Fibroblast of villous mesenchyme (primary cell): ENCODE data around the gene KLHDC7B. TPM values are rescaled to one million over a fixed set of nuclear protein-coding genes. Genes with fewer than 3 reads are reported as not detected.

Source experiments
- DNase-seq: peaks from one replicate; pipeline ENCODE4 v3.0.0-alpha.2; 2010; ENCODE audit warnings: low read depth
- H3K4me3 ChIP-seq: 2 replicates; pipeline ENCODE4 v1.5.1; 2011; ENCODE audit warnings: low read depth, mild to moderate bottlenecking, low read length
- total RNA-seq: library from RNA; depleted of rRNA; stranded (reverse); fragments of >200 nt; gene quantifications from 2 replicates; pipeline ENCODE4 v1.2.3, GENCODE V29; 2012
- TF ChIP-seq, protein P1 (sequence below): IDR thresholded peaks from 2 replicates; pipeline ENCODE4 v1.5.1; 2012; ENCODE audit warnings: low read depth, mild to moderate bottlenecking, low read length; ENCODE audit not compliant: insufficient read depth

Gene KLHDC7B
- total RNA-seq, 1 donor: not detected

DNA sequence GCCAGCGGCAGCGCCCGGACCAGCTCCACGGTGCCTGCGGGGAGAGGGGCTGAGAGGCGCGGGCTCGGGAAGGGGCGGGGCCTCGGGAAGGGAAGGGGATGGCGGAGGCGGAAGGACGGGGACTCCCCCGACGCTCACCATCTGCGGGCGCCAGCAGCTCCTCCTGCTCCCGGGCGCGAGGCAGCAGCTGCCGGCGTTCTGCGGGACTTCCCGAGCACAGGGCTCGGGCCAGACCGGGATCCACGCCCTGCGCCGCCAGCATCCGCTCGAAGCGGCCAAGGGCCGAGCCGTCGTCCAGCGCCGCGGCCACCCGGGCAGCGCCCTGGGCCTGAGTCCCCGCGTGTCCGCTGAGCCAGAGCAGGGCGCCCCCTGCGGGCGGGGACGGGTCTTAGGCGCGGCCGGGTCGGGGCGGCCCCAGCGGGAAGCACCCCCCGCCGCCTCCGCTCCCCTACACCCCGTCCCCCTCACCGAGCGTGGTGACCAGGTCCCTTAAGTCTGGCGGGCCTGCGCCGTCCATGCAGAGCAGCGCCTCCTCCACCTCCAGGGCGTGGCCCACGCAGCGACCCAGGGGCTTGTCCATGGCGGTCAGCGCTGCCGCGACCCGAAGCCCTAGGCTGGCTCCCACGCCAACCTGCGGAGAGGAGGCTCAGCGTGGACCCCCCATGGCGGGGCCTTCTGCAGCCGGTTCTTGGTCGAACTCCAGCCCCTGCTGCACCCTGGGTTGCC, 19.4 kb upstream of the KLHDC7B start:
- TF ChIP-seq, protein P1, sequence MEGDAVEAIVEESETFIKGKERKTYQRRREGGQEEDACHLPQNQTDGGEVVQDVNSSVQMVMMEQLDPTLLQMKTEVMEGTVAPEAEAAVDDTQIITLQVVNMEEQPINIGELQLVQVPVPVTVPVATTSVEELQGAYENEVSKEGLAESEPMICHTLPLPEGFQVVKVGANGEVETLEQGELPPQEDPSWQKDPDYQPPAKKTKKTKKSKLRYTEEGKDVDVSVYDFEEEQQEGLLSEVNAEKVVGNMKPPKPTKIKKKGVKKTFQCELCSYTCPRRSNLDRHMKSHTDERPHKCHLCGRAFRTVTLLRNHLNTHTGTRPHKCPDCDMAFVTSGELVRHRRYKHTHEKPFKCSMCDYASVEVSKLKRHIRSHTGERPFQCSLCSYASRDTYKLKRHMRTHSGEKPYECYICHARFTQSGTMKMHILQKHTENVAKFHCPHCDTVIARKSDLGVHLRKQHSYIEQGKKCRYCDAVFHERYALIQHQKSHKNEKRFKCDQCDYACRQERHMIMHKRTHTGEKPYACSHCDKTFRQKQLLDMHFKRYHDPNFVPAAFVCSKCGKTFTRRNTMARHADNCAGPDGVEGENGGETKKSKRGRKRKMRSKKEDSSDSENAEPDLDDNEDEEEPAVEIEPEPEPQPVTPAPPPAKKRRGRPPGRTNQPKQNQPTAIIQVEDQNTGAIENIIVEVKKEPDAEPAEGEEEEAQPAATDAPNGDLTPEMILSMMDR: peak; percentile 53
- H3K4me3 ChIP-seq: peak overlapping the region; percentile 71
- peak; percentile 73 for DNase-seq

DNA sequence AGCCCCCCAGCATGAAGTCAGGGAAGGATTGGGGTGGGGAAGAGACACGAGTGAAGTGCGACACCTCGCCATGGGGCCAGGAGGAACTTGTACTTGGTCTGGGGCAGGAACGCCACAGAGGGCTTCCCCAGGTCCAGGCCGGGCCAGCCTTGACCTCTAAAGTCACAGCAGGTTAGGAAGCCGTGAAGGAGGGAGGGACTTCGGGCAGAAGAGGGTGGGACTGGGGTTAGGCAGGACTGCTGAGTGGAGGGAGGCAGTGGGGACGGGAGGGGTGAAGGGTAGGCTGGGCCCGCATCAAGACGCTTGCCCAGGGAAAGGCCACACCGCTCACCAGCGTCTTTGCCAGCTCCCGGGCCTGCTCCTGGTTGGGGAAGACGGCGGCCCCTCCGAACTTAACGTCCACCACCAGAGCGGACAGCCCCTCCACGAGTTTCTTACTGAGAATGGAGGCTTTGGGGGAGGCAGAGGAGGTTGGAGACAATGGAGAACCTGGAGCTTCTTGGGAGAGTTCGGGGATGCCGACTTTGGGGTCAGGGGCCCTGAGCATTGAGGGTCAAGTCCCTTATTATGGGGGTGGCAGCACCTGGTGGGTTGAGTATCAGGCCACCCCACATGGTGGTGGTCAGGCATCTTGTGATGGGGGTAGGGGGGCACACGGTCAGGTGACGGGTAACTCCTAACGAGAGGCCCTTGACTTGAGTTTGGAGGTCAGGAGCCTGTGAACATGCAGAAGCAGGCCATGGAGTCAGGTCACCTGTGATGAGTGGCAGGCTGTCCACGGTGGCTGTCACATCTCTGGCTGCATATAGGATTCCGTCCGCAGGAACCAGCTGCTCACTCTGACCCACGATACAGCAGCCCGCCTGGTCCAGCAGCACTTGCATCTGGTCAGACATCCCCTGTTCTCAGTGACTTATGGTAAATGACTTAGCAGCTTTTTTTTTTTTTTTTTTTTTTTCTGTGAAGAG, 18.6 kb upstream of the KLHDC7B start:
- peak overlapping the region; percentile 71 for H3K4me3 ChIP-seq
- TF ChIP-seq, protein P1: no peak

GRCh38 chr22:50527921-50528681, 17.6 kb upstream of the KLHDC7B start:
- TF ChIP-seq, protein P1: no peak
- no peak overlapping the region for H3K4me3 ChIP-seq
- DNase-seq: no peak

More for the DNA sequence above, 18.6 kb upstream of the KLHDC7B start:
- DNase-seq: peak; percentile 63

DNA sequence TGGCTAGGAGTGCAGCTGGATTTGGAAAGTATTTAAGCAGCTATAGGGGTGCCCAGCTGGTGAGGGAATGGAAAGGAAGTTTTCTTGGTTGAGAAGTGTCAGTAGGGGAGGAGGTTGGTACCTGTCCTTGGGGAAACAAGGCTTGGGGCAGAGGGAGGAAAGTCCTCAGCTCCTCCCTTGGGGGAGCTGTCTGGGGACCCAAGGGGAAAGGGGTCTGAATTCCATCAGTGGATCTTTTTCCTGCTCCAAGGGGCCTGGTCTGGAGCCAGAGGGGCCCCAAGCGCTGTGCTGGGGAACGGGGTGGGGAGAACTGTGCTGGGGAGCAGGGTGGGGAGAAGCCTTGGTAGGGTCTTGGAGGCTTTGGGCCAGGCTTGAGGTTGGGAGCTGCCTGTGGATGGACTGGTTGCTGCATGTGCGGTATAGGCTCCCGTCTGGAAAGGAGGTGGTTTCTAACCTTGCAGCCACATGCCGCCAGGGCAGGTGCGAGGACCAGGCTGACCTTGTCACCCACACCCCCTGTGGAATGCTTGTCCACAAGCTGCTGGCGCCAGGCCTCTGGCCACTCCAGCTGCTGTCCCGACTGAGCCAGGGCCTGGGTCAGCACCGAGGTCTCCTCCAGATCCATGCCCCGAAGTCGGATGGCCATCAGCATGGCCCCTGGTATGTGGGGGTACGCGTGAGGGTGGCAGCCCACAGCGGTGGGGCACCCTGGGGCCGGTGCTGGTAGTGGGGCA, 16.9 kb upstream of the KLHDC7B start:
- DNase-seq: no peak
- peak overlapping the region; percentile 83 for H3K4me3 ChIP-seq
- TF ChIP-seq, protein P1: no peak

- H3K4me3 ChIP-seq: peak overlapping the region; percentile 83
- TF ChIP-seq, protein P1: no peak
- DNase-seq: no peak
Measured at GRCh38 chr22:50529416-50529896, 16.2 kb upstream of the KLHDC7B start.
